Activated B cell treated with CpG ODN at 0.5 μM for 24 hours (primary cell): ENCODE measurements around the gene LMBR1. TPM values are rescaled to one million over a fixed set of nuclear protein-coding genes. Genes with fewer than 3 reads are reported as not detected.

Source experiments
- ATAC-seq: fragments of 200-7000 bp; cut with Tn5 transposase; one replicate; pipeline ENCODE4 v1.10.0; 2021; ENCODE audit warnings: low read depth, mild to moderate bottlenecking, moderate library complexity
- CTCF ChIA-PET: fragments of 350-600 bp; sonication (Branson Sonifier 250); formaldehyde crosslinking; loops from one replicate; lab custom pipeline; 2021; ENCODE audit warnings: antibody characterized with exemption; lab: Charles Lee
- POLR2A ChIA-PET: fragments of 350-600 bp; sonication (Branson Sonifier 250); formaldehyde crosslinking; loops from one replicate; lab custom pipeline; 2021; ENCODE audit warnings: antibody characterized with exemption; lab: Charles Lee
- DNase-seq: peaks from one replicate; pipeline ENCODE4 v3.0.0; 2022
- H3K27ac Mint-ChIP-seq: one replicate; pipeline ENCODE4 v1.8.0; 2020; ENCODE audit warnings: mixed read lengths
- H3K27me3 Mint-ChIP-seq: one replicate; pipeline ENCODE4 v1.8.0; 2021; ENCODE audit warnings: mixed read lengths
- H3K36me3 Mint-ChIP-seq: one replicate; pipeline ENCODE4 v1.8.0; 2021; ENCODE audit warnings: low read depth, mixed read lengths
- H3K4me1 Mint-ChIP-seq: one replicate; pipeline ENCODE4 v1.8.0; 2021; ENCODE audit warnings: mixed read lengths
- H3K4me3 Mint-ChIP-seq: one replicate; pipeline ENCODE4 v1.8.0; 2020; ENCODE audit warnings: mild to moderate bottlenecking, mixed read lengths
- H3K9me3 Mint-ChIP-seq: one replicate; pipeline ENCODE4 v1.8.0; 2020; ENCODE audit warnings: mixed read lengths
- intact Hi-C: fragments of 100-400 bp; cut with micrococcal nuclease; formaldehyde crosslinking; loops from one replicate; pipeline ENCODE4 v1.15.1; 2024
- total RNA-seq: library from RNA; stranded (reverse); gene quantifications from 2 replicates; pipeline ENCODE4 v1.2.3, GENCODE V29; 2022
- TF ChIP-seq, protein P1 (sequence below): fragments of 200-600 bp; IDR thresholded peaks from one replicate; pipeline ENCODE4 v1.8.0; 2022; ENCODE audit warnings: antibody characterized with exemption, mild to moderate bottlenecking

The LMBR1 gene
- total RNA-seq, 1 donor from 2014 or later: 67.9 TPM

DNA sequence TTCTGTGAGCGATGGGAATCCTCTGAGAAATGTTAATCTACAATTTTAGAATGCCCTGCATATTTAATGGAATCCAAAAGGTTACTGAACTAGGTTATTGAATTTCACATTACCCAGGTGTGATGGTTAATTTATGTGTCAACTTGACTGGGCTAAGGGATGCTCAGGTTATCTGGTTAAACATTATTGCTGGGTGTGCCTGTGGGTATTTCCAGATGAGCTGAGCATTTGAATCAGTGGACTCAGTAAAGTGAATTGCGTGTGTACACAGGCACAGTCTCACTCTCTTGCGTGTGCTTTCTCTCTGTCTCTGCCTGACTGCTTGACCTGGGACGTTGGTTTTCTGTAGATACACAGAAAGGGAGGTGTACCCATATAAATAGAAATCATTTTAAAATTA lies 230.7 kb downstream of the LMBR1 start:
- H3K9me3 Mint-ChIP-seq: no peaks in the 10 kb centered on the region
- DNase-seq (no peak), ATAC-seq (no peak)
- intact Hi-C loops: no loop called here
- ChIA-PET CTCF (no interaction called here), POLR2A (no interaction called here)
- H3K4me3 Mint-ChIP-seq: no peak overlapping the region
- TF ChIP-seq, protein P1, sequence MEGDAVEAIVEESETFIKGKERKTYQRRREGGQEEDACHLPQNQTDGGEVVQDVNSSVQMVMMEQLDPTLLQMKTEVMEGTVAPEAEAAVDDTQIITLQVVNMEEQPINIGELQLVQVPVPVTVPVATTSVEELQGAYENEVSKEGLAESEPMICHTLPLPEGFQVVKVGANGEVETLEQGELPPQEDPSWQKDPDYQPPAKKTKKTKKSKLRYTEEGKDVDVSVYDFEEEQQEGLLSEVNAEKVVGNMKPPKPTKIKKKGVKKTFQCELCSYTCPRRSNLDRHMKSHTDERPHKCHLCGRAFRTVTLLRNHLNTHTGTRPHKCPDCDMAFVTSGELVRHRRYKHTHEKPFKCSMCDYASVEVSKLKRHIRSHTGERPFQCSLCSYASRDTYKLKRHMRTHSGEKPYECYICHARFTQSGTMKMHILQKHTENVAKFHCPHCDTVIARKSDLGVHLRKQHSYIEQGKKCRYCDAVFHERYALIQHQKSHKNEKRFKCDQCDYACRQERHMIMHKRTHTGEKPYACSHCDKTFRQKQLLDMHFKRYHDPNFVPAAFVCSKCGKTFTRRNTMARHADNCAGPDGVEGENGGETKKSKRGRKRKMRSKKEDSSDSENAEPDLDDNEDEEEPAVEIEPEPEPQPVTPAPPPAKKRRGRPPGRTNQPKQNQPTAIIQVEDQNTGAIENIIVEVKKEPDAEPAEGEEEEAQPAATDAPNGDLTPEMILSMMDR: no peak
- no peaks in the 10 kb centered on the region for H3K4me1 Mint-ChIP-seq
- H3K36me3 Mint-ChIP-seq: no peaks in the 10 kb centered on the region
- H3K27me3 Mint-ChIP-seq: peaks cover 3% of the 10 kb centered on the region
- no peak overlapping the region for H3K27ac Mint-ChIP-seq

DNA sequence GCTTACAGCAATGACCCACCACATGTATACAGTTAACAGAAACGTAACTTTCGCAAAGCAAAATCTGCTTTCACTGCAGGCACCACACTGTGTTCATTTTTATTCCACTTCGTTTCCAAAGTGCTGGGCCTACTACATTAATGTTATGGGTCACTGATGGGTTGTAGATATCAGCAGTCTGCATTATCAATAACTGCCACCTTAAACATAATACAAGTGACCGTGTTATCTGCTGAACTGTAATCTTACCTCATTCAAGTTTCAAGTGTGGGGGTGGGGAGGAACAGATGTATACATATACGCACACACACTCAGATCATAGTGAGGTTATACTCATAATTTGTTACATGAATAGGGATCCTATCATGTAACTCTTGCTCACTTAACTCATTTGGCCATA lies 231.3 kb downstream of the LMBR1 start:
- Mint-ChIP-seq H3K9me3 (no peaks in the 10 kb centered on the region), H3K27me3 (peaks cover 3% of the 10 kb centered on the region), H3K4me1 (no peaks in the 10 kb centered on the region), H3K4me3 (no peak overlapping the region), H3K27ac (no peak overlapping the region), H3K36me3 (no peaks in the 10 kb centered on the region)
- DNase-seq: no peak
- TF ChIP-seq, protein P1: no peak
- POLR2A ChIA-PET: no interaction called here
- ATAC-seq: no peak
- intact Hi-C loops: no loop called here
- CTCF ChIA-PET: no interaction called here

DNA sequence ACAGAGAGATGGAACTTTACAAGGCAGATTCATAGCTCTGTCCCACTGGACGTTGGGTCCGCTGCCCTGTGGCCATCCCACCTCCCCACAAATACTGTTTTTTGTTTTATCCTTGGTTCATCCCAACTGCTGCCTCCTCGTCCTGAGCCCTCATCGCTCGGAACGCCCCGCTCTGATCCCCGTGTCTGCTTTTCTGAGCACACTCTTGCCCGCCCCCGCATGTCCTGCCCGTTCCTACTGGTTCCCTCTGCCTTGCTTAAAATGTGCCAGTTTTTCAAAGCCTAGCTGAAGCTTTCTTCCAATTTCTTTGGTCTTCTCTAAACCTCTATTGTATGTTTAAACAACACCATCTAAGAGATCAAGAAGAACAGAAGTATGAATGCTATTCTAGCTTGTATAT lies 233.0 kb downstream of the LMBR1 start:
- no peak overlapping the region for H3K4me3 Mint-ChIP-seq
- no peak for ATAC-seq

DNA sequence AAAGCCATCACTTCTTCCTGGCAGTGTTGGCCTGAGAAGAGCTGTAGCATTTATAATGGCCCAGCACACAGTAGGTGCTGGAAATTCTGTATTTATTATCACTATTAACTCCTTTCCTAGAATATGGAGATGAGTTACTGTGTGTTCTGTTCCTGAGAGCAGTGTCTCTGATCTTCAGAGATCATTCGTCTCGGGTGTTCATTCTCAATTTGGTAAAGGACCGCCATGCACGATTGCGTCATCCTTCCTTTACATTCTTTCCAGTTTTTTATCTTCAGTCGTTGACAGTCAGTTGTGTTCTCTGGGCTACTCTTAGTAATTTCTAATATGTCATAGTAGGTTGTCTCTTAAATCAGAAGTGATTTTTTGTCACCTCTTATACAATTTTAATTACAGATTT lies 233.8 kb downstream of the LMBR1 start:
- ChIA-PET POLR2A (no interaction called here), CTCF (no interaction called here)
- no peak overlapping the region for H3K4me3 Mint-ChIP-seq
- no peak overlapping the region for H3K27ac Mint-ChIP-seq
- no peaks in the 10 kb centered on the region for H3K36me3 Mint-ChIP-seq
- intact Hi-C loops: no loop called here
- TF ChIP-seq, protein P1: no peak
- DNase-seq (no peak), ATAC-seq (no peak)
- peaks cover 3% of the 10 kb centered on the region for H3K27me3 Mint-ChIP-seq
- H3K4me1 Mint-ChIP-seq: no peaks in the 10 kb centered on the region
- H3K9me3 Mint-ChIP-seq: no peaks in the 10 kb centered on the region

More for the DNA sequence above, 233.0 kb downstream of the LMBR1 start:
- no peaks in the 10 kb centered on the region for H3K9me3 Mint-ChIP-seq
- ChIA-PET CTCF (no interaction called here), POLR2A (no interaction called here)
- H3K36me3 Mint-ChIP-seq: no peaks in the 10 kb centered on the region
- TF ChIP-seq, protein P1: no peak
- no peaks in the 10 kb centered on the region for H3K4me1 Mint-ChIP-seq
- H3K27ac Mint-ChIP-seq: no peak overlapping the region
- intact Hi-C loops: no loop called here
- peaks cover 3% of the 10 kb centered on the region for H3K27me3 Mint-ChIP-seq
- DNase-seq: no peak

DNA sequence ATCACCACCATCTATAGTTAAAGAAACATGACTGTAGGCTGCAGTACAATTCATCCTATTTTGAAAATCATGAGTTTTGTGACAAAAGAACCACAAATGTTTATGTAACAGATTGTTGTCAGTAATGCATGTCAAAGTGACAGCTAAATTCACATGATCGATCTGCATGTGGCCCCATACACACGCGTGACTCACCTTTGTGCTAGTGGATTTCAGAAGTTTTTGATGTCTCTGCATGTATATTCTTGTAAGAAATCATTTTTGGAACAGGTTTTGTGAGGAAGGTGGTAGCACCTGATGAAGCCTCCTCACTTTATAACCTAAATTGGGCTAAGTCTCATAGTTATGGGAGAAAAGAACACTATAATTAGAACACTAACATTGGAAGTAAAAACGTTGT lies 235.3 kb downstream of the LMBR1 start:
- Mint-ChIP-seq H3K36me3 (no peaks in the 10 kb centered on the region), H3K4me1 (no peaks in the 10 kb centered on the region), H3K27ac (no peak overlapping the region), H3K27me3 (peaks cover 3% of the 10 kb centered on the region), H3K9me3 (no peaks in the 10 kb centered on the region), H3K4me3 (no peak overlapping the region)
- DNase-seq (no peak), ATAC-seq (no peak)
- ChIA-PET POLR2A (no interaction called here), CTCF (no interaction called here)
- intact Hi-C loops: no loop called here
- TF ChIP-seq, protein P1: no peak
